HG03139 (cell line): ENCODE data around the gene NOC3L.
"Not testable (repeated sequence)": the region's sequence is repeated elsewhere in the genome, so short reads cannot be mapped to it uniquely, and the experiment has no call there.

Experiments used
- ATAC-seq: cut with Tn5 transposase; IDR thresholded peaks from one replicate; pipeline ENCODE4 v1.9.1; 2021; ENCODE audit not compliant: unreplicated experiment

Gene NOC3L, protein sequence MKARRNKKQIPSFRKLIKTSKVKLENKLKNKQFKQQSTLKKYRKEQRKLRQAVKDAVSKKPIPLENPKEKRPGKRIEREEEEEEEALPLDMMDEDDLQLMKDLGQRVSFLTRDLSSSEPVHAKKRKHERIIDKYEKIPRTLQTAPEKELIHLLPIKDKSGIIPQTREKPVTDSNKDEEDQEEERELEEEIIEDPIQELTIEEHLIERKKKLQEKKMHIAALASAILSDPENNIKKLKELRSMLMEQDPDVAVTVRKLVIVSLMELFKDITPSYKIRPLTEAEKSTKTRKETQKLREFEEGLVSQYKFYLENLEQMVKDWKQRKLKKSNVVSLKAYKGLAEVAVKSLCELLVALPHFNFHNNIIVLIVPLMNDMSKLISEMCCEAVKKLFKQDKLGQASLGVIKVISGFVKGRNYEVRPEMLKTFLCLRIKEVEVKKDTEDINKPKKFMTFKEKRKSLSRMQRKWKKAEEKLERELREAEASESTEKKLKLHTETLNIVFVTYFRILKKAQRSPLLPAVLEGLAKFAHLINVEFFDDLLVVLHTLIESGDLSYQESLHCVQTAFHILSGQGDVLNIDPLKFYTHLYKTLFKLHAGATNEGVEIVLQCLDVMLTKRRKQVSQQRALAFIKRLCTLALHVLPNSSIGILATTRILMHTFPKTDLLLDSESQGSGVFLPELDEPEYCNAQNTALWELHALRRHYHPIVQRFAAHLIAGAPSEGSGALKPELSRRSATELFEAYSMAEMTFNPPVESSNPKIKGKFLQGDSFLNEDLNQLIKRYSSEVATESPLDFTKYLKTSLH

DNA sequence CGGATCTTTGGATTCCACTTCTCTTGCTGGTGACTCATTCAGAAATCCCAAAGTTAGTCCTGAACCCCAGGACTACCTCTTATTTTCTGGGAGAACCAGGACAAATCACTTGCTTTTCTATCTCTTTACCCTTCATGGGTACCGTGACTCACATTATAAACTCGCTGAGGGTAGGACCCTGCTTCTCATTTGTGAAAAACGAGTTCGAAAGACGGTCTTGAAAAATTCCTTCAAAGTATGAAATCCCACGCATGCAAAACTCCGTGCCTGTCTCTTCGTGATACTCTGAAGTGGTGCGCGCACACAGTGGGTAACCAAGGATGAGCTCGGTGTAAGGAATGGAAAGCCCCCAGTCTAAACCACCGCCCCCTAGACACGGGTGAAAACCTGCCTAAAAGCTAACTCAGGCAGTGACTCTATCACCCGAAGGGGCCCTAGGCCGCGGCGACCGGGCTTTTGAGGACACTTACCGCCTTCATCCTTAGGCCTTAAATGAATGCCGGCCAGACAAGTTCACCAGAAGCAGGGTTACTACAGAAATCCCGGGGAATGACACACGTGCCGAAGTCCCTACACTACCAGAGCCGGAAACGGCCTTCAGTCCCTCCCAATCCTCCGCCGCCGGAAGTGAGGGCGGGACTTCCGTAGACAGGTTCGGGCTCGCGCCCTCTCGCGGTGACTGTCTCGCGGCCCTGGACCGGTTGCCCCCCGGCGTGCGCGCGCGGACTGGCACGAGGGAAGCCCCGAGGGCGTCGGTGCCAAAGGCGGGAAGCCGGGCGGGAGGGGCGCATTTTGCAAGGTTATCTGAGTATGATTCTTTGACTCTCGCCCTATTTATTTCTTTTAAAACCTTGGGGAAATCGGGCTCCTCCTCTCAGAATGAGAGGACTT, at the start of gene NOC3L:
TSS of gene NOC3L (minus strand) at position 580 of the 891 bp plus-strand sequence. CDS start at position 479, 101 bp downstream.
- peak; percentile 99 for ATAC-seq

DNA sequence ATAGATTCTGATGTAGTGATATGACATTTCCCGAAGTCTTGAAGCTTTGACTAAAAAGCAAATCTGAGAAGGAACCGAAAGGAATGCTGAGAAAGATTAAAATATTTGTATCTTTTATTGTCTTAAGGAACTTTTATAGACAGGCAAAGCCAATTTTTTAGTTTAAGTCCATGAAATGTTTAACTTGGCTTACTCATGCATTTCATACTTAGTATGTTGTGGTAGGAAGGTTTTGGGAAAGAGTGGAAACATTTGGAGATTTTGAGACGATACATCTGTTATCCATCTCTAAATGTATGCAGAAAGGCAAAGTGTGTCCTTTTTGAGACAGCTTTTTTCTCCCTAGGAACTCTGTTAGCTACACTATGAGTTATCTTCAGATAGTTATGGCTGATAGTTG, 49.7 kb upstream of the NOC3L start:
- ATAC-seq: no peak

DNA sequence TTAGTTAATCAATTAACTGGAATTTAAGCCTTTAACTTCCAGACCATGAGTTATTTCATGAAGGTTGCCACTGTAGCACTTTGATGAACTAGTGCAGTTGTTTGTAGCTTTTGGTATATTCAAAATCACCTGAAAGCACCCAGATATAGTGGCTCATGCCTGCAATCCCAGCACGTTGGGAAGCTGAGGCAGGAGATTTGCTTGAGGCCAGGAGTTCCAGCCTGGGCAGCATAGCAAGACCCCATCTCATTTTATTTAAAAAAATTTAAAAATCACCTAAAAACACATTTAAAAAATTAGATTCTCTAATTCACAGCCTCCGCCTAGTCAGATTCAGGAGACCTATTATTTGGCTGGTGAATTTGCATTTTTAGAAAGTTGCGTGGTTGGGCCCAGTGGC, 48.6 kb upstream of the NOC3L start:
- ATAC-seq: no peak

DNA sequence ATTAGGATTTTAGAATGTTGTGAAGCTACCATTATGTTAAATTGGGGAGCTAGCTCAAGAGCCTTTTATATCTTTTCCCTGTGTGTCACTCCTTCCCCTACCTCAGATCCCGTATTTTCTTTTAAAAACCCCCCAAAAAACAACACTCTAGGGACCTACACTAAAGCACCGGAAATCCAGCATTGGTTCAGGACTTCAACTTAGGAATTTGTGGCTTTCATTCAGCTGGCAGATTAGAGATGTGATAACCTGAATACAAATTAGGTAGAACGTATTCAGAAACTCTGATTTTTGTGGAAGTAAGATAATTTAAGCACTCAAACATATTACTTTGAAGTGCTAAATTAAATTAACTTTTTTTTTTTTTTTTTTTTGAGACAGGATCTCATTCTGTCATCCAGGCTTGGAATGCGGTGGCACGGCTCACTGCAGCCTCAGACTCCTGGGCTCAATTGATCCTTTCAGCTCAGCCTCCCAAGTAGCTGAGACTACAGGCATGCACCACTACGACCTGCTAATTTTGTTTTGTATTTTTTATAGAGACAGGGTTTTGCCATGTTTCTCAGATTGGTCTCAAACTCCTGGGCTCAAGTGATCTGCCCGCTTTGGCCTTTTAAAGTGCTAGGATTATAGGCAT, 46.4 kb upstream of the NOC3L start:
- no peak for ATAC-seq

DNA sequence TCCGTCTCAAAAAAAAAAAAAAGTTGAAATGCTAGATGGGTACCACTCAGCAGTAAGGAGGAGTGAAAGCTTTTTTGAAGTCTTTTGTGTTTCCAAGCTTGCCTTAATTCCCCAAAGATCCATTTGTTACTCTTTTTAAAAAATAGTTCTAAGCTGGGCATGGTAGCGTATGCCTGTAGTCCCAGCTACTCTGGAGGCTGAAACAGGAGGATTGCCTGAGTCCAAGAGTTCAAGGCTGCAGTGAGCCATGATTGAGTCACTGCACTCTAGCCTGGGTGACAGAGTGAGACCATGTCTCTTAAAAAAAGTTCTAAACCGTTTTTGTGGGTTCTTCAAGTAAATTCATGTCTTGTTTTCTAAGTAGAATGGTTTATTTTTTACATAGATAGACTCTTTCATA, 44.9 kb upstream of the NOC3L start:
- ATAC-seq: no peak

DNA sequence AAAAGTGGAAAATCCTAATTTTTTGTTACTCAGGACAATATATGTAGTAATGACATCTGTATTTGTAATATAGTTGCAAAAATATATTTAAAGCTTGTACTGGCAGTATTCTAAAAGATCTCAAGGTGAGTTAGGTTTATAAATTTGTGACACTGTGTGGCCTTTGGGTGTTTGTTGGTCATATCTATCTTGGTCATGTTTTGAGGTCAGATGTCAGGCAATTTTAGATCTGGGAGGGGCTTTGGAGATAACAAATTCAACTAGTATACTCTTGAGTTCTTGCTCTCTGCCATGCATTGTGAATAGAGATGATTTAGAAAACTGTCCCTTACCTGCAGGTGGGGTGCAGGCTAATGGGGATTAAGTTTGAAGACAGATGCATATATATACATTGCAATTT, 42.7 kb upstream of the NOC3L start:
- no peak for ATAC-seq

DNA sequence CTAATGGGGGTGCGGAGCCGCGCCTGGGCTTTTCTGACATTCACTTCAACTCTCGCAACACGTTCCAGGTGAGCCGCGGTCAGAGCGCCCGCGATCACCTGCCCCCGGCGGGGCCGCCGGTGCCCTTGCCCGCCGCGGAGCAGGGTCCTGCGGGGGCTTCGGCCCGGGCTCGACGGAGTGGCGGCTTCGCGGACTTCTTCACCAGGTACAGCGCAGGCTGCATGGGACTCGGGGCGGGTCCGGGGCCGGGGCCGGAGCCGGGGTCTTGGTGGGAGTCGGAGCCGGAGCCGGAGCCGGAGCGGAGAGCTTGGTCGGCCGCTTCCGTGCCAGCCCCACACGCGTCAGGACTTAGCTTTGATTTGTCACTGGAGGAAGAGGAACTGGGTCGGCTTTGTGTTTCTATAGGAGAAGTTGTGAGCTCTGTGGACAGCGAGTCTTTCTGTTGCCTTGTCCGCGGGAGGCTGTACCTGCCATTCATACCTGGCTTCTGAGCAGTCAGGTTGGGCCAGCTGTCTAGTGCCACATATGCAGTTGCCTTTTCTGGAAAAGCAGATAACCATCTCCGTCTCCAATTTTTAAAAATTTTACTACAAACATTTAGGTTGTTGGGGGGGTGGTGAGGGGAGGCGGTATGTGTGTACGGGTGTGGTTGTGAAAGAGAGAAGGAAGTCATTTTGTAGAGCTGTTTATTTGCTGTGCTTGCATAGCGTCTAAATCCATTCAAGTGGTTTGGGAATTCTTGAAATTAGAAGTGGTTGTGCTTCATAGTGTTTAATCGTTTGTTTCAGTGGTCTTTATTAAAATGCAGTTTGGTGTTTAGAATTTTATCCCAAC, 40.9 kb upstream of the NOC3L start:
- peak; percentile 49 for ATAC-seq

DNA sequence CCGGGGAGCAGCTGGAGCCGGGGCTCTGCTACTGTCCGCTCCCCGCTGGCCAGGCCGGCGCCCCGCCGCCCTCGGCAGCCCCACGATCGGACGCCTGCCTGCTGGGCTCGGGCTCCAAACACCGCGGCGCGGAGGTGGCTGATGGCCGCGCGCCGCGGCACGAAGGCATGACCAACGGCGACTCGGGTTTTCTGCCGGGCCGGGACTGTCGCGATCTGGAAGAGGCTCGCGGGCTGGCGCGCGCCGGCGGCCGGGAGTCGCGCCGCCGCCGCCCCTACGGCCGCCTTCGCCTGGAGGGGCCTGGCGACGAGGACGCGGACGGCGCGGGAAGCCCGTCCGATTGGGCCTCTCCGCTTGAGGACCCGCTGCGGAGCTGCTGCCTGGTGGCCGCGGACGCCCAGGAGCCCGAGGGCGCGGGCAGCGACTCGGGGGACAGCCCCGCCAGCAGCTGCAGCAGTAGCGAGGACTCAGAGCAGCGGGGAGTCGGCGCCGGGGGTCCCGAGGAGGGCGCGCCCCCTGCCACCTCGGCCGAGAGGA, 40.2 kb upstream of the NOC3L start:
- peak; percentile 28 for ATAC-seq

DNA sequence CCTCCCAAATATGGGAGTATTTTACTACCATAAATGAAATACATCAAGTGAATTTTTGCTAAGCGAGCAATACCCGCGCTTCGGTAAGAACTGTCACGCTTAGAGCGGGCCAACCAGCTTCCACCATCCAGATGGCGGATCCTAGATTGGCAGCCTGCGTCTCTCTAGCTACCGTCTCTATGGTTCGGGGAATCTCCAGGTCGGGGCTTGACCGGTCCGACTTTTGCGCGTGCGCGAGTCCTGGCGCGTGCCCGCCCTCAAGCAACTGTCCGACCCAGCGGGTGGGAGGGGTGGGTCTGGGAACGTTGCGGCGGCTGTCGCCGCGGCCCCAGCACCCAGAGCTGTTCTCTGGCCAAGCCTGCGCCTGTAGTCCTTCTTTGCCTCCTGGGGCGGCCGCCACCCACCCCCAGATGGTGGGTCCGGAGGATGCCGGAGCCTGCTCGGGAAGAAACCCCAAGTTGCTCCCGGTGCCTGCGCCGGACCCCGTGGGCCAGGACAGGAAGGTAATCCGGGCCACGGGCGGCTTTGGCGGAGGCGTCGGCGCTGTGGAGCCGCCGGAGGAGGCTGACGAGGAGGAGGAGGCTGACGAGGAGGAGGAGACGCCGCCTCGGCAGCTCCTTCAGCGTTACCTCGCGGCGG, 39.6 kb upstream of the NOC3L start, which contains the start of gene TBC1D12:
TSS of gene TBC1D12 (plus strand) at position 338 of the 639 bp plus-strand sequence. CDS start at position 411, 73 bp downstream.
- peak; percentile 61 for ATAC-seq

DNA sequence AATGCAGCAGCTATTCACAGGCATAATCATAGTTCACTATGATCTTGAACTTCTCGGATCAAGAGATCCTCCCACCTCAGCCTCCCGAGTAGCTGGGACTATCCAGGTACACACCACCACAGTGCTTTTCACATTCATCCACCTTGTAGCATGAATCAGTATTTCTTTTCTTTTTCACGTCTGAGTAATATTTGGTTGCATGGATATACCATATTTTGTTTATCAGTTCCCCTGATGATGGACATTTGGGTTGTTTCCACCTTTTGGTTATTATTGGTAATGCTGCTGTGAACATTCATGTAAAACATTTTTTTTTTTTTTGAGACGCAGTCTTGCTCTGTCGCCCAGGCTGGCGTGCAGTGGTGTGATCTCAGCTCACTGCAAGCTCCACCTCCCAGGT, 36.0 kb upstream of the NOC3L start:
- no peak for ATAC-seq

DNA sequence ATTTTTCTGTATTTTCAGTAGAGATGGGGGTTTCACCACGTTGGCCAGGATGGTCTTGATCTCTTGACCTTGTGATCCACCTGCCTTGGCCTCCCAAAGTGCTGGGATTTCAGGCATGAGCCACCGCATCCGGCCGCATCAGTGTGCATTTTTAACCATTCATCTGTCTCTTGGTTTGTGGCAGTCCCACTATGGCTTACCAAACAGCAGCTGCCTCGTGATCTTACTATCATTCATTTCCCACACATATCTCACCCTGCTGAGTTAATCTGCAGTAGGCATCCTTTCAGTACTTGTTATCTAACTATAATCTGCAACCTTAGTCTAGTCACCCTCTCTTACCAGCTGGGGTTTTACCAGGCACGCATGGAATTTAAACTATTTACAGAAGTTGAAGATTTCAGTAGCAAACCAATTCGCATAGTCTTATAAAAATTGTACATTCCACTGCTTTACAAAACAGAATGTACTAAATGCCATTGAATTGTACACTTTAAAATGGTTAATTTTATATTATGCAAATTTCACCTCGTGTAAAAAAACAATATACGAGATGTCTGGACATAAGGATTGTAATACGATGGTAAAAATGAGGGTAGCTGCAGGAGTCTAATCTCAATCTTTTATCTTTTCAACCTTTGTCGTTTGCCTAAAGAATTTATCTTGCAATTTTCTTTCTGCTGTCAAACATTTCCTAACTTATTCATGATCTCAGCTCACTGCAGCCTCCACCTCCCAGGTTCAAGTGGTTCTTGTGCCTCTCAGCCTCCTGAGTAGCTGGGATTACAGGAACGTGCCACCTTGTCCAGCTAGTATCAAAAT, 35.0 kb upstream of the NOC3L start:
- no peak for ATAC-seq

DNA sequence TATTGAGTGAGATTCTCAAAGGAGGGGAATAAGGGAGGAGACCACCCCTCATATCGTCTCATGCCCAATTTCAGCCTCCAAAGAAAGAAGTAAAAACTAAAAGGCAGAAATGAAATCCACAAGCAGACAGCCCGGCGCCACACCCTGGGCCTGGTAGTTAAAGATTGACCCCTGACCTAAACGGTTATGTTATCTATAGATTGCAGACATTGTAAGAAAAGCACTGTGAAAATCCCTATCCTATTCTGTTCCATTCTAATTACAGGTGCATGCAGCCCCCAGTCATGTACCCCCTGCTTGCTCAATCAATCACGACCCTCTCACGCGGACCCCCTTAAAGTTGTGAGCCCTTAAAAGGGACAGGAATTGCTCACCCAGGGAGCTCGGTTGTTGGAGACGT, 29.4 kb upstream of the NOC3L start:
- not testable (repeated sequence) for ATAC-seq

DNA sequence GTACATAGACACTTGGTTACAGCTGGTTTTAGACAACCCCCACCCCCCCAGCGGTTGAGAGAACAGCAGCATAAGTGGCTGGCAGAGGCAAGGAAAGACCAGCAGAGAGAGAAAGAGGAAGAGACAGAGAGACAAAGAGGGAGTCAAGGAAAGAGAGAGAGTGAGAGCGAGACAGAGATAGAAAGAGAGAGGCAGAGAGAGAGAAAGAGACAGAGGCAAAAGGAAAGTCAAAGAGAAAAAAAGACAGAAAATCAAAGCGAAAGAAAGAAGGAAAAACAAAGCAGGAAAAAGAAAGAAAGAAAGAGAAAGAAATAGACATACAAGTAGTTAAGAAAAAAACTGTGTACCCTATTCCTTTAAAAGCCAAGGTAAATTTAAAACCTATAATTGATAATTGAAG, 23.0 kb upstream of the NOC3L start:
- not testable (repeated sequence) for ATAC-seq

DNA sequence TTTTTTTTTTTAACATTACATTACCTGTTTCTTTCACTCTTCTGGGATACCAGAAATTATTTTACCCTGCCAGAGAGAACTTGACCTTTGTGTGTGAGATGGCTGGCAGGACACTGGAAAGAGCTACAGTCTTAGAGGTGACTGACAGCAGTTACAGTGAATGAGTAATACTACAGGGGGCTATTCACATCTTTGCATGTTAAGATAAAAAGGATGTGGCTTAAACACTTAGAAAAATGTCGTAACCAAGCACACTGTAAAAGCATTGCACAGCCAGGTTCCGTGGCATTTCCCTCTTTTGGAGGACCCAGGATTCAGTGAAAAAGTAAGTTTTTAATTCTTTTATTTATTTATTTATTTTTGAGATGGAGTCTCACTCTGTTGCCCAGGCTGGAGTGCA, 20.8 kb upstream of the NOC3L start:
- no peak for ATAC-seq

DNA sequence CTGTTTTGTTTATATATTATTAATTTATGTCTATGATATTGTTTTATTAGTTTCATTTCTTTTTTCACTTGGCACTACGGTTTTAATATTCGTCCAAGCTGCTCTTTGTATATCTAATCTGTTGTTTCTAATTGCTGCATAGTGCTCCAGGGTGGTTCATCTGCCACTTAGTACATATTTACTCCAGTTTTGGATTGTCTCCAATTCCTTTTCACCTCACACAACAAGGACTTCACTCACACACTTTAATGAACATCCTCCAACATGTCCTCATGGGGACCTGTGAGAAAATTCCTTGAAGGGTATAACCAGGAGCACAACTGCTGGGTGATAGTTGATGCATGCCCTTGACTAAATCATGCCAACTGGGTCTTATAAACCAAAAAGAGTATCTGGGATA, 14.1 kb upstream of the NOC3L start:
- ATAC-seq: no peak

DNA sequence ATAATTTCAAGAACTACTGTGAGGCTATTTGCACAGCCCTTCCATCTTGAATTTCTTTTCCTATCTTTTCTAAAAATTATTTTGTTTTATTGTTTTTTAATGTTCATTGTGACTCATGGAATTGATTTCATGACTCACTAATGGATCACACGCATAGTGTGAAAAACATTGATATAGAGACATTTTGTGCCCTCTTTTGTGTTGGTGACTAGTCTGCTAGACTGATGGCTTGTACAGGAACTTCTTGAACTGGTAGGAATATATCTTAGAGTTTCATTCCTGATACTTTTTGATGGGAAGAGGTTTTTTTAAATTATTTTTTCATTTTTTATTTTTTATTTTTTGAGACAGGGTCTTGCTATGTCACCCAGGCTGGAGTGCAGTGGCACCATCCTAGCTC, 12.6 kb upstream of the NOC3L start:
- no peak for ATAC-seq

DNA sequence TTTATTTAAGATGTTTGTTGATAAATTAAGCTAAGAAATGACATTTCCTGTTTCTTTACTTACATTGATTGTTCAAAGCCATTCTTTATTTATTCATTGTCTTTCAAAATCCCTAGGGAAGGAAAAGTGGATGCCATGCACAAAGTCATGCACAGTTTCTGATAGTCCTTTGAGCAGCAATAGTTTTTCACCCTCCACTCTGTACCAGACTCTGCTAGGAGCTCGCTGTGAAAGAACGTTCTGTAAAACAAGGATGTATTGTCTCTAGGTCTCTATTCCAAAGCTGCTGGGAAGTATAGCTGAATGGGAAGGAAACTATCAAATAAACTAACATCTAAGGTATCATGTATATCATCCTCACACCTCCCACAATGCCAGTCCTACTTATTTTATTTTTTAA, 7.8 kb upstream of the NOC3L start:
- no peak for ATAC-seq

DNA sequence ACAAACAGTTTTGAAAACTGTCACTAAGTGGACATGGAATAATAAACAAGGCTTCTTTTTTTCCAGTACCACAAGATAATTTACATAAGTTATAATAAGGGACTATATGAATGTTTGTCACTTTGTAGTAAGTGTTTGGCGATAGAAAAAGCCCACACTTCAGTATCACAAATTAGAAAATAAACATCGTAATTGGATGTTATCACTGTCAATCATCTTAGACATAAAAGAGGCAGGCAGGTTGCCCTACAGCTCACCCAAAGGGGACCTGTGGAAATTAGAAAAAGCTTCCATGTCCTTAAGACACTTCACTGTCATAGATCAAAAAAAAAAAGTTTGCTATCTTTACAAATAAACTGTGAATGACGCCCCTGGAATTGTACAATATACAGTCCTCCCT, 3.6 kb upstream of the NOC3L start:
- no peak for ATAC-seq
